Hepatocyte (in vitro differentiated cells): ENCODE measurements around the gene TOX2.

Source experiments
- CTCF ChIP-seq: fragments of 200-600 bp; sonication (generic); IDR thresholded peaks from 2 replicates; pipeline ENCODE4 v1.5.1; 2016; ENCODE audit warnings: antibody characterized with exemption, mild to moderate bottlenecking; ENCODE audit not compliant: poor library complexity
- EZH2 ChIP-seq: fragments of 200-600 bp; sonication (generic); IDR thresholded peaks from 2 replicates; pipeline ENCODE4 v1.6.1; 2016; ENCODE audit warnings: antibody characterized with exemption, mild to moderate bottlenecking, borderline replicate concordance

GRCh38 chr20:44117296-44118184, 202.9 kb downstream of the TOX2 start:
- TF ChIP-seq EZH2 (no peak), CTCF (no peak)
